ENCODE measurements around the gene OTUB2. TPM values are rescaled to one million over a fixed set of nuclear protein-coding genes. Genes with fewer than 3 reads are reported as not detected.

The OTUB2 gene
- total RNA-seq, 3 donors from 2014 or later (not counting 1 experiment from before 2014, with no cell fraction given), result 0.09 to 0.13 TPM; not detected in 1

DNA sequence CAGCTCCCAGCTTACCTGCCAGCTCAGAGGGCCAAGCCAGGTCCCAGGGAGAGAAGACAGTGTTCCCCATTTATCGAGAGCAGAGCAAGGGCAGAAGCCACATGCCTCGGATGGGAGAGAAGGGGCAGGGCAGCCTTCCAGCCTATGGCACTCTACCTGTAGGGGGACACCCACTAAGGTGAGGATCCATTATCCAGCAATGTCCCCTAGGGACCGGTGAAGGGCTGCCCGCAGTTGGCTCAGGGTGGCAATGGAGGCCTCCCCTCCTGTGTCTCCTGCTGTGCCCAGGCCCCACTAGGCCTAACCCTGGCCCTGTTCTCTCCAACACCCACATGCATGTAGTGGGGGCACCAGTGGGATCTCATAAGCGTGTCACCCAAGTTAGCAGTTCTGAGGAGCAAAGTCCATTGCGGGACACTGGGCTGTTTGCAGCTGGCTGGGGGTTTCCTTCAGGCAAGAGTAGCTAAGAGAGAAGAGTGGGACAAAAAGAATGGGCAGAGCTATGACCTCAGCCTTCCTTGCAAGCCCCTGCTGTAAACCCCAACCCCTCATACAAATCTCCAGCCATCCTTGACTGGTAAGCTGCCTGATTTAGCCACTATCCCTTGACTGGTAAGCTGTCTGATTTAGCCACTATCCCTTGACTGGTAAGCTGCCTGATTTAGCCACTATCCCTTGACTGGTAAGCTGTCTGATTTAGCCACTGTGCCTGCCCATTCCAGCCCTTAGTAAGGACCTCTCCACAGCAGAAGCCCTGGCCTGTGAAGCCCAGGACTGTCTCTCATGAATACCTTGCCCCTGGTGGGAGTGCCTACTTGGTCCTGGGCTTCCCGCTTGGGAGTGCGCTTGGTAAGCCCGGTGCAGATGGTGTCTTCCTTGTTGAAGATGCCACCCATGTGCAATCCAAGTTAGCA, 44.6 kb upstream of the OTUB2 start:
- H3K4me3 Mint-ChIP-seq, result no peak overlapping the region
- peaks cover 0 to 6% of the 10 kb centered on the region in 2 donors for H3K27me3 Mint-ChIP-seq (ENCODE audit: low read depth in 2 of 2)
- 97% methylated on average over 9 of the region's 9 CpGs for WGBS (ENCODE audit: insufficient coverage)
- DNase-seq, result no peak
- Histone ChIP-seq H3K27me3 (ENCODE audit: control insufficient read depth, insufficient read depth, low read length) (no peaks in the 10 kb centered on the region), H3K4me1 (ENCODE audit: control insufficient read depth, insufficient read depth, low read length) (peaks cover 24% of the 10 kb centered on the region), H3K36me3 (ENCODE audit: control insufficient read depth, insufficient read depth, low read length) (no peaks in the 10 kb centered on the region), H3K4me3 (ENCODE audit: low read length) (no peak overlapping the region), H3K9me3 (ENCODE audit: control insufficient read depth, insufficient read depth, low read length) (peaks cover 14% of the 10 kb centered on the region), H3K27ac (ENCODE audit: low read length) (no peak overlapping the region)
- TF ChIP-seq, protein P1, sequence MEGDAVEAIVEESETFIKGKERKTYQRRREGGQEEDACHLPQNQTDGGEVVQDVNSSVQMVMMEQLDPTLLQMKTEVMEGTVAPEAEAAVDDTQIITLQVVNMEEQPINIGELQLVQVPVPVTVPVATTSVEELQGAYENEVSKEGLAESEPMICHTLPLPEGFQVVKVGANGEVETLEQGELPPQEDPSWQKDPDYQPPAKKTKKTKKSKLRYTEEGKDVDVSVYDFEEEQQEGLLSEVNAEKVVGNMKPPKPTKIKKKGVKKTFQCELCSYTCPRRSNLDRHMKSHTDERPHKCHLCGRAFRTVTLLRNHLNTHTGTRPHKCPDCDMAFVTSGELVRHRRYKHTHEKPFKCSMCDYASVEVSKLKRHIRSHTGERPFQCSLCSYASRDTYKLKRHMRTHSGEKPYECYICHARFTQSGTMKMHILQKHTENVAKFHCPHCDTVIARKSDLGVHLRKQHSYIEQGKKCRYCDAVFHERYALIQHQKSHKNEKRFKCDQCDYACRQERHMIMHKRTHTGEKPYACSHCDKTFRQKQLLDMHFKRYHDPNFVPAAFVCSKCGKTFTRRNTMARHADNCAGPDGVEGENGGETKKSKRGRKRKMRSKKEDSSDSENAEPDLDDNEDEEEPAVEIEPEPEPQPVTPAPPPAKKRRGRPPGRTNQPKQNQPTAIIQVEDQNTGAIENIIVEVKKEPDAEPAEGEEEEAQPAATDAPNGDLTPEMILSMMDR (IDR thresholded peaks at IDR 0.05), result no peak
- H3K27ac Mint-ChIP-seq, result no peak overlapping the region
- no peak for ATAC-seq
- intact Hi-C loops (cut with micrococcal nuclease), result loop anchor here (5.0 kb wide), 1 partner anchor 34 kb away; no protein-coding TSS in a partner anchor
- H3K9me3 Mint-ChIP-seq, result peaks cover 2% of the 10 kb centered on the region in 2 donors
- no peaks in the 10 kb centered on the region for H3K36me3 Mint-ChIP-seq
- peaks cover 20 to 21% of the 10 kb centered on the region in 2 donors for H3K4me1 Mint-ChIP-seq

GRCh38 chr14:93982230-93983007, 43.7 kb upstream of the OTUB2 start:
- Mint-ChIP-seq H3K36me3 (no peaks in the 10 kb centered on the region), H3K4me3 (no peak overlapping the region), H3K27ac (no peak overlapping the region), H3K4me1 (peaks cover 14 to 15% of the 10 kb centered on the region in 2 donors), H3K9me3 (no peaks in the 10 kb centered on the region), H3K27me3 (ENCODE audit: low read depth in 2 of 2) (peaks cover 0 to 6% of the 10 kb centered on the region in 2 donors)
- Histone ChIP-seq H3K4me3 (ENCODE audit: low read length) (no peak overlapping the region), H3K36me3 (ENCODE audit: control insufficient read depth, insufficient read depth, low read length) (no peaks in the 10 kb centered on the region), H3K4me1 (ENCODE audit: control insufficient read depth, insufficient read depth, low read length) (peaks cover 18% of the 10 kb centered on the region), H3K27ac (ENCODE audit: low read length) (no peak overlapping the region), H3K9me3 (ENCODE audit: control insufficient read depth, insufficient read depth, low read length) (peaks cover 9% of the 10 kb centered on the region), H3K27me3 (ENCODE audit: control insufficient read depth, insufficient read depth, low read length) (no peaks in the 10 kb centered on the region)
- DNase-seq (no peak), ATAC-seq (no peak)
- intact Hi-C loops (cut with micrococcal nuclease), result loop anchor here (5.0 kb wide), 1 partner anchor 35 kb away; no protein-coding TSS in a partner anchor
- TF ChIP-seq, protein P1 (IDR thresholded peaks at IDR 0.05), result no peak
- WGBS (ENCODE audit: insufficient coverage), result 93% methylated on average over 9 of the region's 10 CpGs

DNA sequence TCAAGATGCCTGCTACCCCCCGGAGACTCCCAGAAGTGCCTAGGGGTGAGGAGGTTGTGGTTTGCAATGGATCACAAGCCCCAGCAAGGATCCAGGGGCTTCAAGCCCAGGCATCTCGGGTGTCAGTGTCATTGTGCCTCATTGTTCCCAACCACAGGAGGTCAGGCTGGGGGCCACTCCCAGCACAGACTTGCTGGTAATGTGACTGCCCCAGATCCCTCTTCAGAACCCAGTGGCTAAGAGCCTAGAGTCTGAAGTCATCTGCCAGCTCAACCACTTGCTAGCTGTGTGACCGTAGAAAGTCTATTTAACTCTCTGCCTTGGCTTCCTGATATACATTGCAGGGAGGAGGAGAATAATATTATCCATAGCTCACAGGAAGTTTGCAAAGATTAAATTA, 42.1 kb upstream of the OTUB2 start:
- Mint-ChIP-seq H3K9me3 (no peaks in the 10 kb centered on the region), H3K27me3 (ENCODE audit: low read depth in 2 of 2) (peaks cover 0 to 6% of the 10 kb centered on the region in 2 donors), H3K4me3 (no peak overlapping the region), H3K4me1 (no peaks in the 10 kb centered on the region), H3K36me3 (no peaks in the 10 kb centered on the region), H3K27ac (no peak overlapping the region)
- ATAC-seq, result no peak
- no peak for DNase-seq
- Histone ChIP-seq H3K9me3 (ENCODE audit: control insufficient read depth, insufficient read depth, low read length) (no peaks in the 10 kb centered on the region), H3K27ac (ENCODE audit: low read length) (no peak overlapping the region), H3K36me3 (ENCODE audit: control insufficient read depth, insufficient read depth, low read length) (no peaks in the 10 kb centered on the region), H3K4me1 (ENCODE audit: control insufficient read depth, insufficient read depth, low read length) (peaks cover 2% of the 10 kb centered on the region), H3K27me3 (ENCODE audit: control insufficient read depth, insufficient read depth, low read length) (no peaks in the 10 kb centered on the region), H3K4me3 (ENCODE audit: low read length) (no peak overlapping the region)
- intact Hi-C loops (cut with micrococcal nuclease), result loop anchor here (5.0 kb wide), 1 partner anchor 37 kb away; no protein-coding TSS in a partner anchor
- TF ChIP-seq, protein P1 (IDR thresholded peaks at IDR 0.05), result no peak
- WGBS (ENCODE audit: insufficient coverage), result 95% methylated on average over 3 of the region's 3 CpGs

All from natural killer cell (primary cell).